ENCODE results near the gene GOLGA6L6.
"Not testable (repeated sequence)": the region's sequence is repeated elsewhere in the genome, so short reads cannot be mapped to it uniquely, and the experiment has no call there.

GOLGA6L6 gene, protein sequence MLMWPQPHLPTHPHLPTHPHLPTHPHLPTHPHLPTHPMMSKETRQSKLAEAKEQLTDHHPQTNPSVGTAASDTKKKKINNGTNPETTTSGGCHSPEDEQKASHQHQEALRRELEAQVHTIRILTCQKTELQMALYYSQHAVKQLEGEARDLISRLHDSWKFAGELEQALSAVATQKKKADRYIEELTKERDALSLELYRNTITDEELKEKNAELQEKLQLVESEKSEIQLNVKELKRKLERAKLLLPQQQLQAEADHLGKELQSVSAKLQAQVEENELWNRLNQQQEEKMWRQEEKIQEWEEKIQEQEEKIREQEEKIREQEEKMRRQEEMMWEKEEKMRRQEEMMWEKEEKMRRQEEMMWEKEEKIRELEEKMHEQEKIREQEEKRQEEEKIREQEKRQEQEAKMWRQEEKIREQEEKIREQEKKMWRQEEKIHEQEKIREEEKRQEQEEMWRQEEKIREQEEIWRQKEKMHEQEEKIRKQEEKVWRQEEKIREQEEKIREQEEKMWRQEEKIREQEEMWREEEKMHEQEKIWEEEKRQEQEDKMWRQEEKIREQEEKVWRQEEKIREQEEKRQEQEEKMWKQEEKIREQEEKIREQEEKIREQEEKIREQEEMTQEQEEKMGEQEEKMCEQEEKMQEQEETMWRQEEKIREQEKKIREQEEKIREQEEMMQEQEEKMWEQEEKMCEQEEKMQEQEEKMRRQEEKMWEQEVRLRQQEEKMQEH

DNA sequence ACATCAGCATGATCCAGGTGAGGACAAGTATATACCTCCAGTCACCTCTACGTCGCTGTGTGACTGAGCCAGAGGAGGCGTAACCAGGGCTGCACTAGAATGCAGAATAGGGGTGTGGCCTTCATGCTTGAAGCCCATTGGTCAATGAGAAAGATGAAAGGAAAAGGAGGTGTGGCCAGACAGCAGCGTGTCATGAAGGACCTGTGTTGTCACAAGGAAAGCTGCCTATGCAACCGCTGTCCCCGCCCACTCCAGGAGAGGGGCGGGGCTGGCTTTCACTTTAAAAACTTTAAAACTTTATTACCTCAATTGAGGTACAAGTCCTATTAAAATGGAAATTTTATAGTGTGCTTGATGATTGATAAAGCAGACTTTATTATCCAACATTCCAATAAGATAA, at the start of gene GOLGA6L6:
Gene GOLGA6L6 (minus strand): TSS at position 101 of the 400 bp plus-strand sequence. CDS start 91 bp downstream, at position 10.
- H3K4me3 ChIP-seq (ENCODE audit: low read depth, low read length); H3K27me3 ChIP-seq (replicated peaks); H3K27ac ChIP-seq; DNase-seq; in situ Hi-C loops (cut with HindIII; ENCODE audit: low pct_ligation_motif_present, low sequenced_read_pairs); H3K36me3 ChIP-seq (replicated peaks): not testable (repeated sequence)

DNA sequence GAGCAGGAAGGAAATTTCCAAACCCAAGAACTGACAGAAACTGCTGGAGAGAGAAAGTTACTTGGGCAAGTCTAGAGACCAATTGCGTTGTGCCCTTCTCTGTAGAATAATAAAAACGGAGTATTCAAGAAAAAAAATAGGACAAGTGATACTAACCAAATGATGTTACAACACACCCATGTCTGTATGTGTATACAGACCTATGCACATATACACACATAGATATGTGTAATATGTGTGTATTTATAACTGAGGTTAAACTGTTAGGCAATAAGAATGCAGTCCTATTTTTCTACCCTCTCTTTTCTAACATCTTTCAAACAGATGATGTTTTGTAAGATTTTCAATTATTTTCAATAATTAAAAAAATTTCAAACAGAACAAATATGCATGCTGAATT, 48.5 kb upstream of the GOLGA6L6 start:
- DNase-seq; H3K27me3 ChIP-seq (replicated peaks); in situ Hi-C loops (cut with HindIII; ENCODE audit: low pct_ligation_motif_present, low sequenced_read_pairs); H3K27ac ChIP-seq; H3K36me3 ChIP-seq (replicated peaks); H3K4me3 ChIP-seq (ENCODE audit: low read depth, low read length): not testable (repeated sequence)

DNA sequence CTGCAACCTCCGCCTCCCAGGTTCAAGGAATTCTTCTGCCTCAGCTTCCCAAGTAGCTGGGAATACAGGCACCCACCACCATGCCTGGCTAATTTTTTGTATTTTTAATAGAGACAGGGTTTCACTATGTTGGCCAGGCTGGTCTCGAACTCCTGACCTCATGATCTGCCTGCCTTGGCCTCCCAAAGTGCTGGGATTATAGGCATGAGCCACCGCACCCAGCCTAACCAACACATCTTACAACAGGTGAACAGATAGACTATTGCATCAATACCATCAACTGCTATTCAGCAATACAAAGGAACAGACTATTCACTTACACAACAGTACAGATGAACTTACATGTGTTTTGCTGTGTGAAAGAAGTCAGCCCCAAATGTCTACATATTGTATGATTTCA, 45.2 kb upstream of the GOLGA6L6 start:
- in situ Hi-C loops (cut with HindIII; ENCODE audit: low pct_ligation_motif_present, low sequenced_read_pairs), result not testable (repeated sequence)

DNA sequence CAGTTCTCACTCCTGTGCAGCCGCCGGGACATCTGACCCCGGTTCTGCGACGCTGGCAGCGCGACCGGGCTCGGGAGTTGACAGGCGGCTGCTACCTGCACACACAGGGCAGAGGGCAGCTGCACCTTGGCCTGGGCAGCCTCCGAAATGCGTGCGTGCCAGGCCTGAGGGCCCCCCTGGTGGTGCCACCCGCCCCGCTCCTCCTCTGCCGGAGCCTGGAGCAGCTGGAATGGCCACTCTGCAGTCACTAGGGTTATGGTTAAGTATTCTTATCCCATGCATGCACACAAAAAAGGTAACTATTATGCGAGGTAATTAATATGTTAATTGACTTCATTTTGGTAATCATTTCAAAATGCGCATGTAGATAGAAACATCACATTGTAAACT, 41.1 kb upstream of the GOLGA6L6 start:
- H3K27ac ChIP-seq; in situ Hi-C loops (cut with HindIII; ENCODE audit: low pct_ligation_motif_present, low sequenced_read_pairs); DNase-seq; H3K36me3 ChIP-seq (replicated peaks); H3K4me3 ChIP-seq (ENCODE audit: low read depth, low read length); H3K27me3 ChIP-seq (replicated peaks): not testable (repeated sequence)

More for the DNA sequence above, 45.2 kb upstream of the GOLGA6L6 start:
- H3K4me3 ChIP-seq (ENCODE audit: low read depth, low read length); H3K27ac ChIP-seq; H3K27me3 ChIP-seq (replicated peaks); H3K36me3 ChIP-seq (replicated peaks); DNase-seq: not testable (repeated sequence)

DNA sequence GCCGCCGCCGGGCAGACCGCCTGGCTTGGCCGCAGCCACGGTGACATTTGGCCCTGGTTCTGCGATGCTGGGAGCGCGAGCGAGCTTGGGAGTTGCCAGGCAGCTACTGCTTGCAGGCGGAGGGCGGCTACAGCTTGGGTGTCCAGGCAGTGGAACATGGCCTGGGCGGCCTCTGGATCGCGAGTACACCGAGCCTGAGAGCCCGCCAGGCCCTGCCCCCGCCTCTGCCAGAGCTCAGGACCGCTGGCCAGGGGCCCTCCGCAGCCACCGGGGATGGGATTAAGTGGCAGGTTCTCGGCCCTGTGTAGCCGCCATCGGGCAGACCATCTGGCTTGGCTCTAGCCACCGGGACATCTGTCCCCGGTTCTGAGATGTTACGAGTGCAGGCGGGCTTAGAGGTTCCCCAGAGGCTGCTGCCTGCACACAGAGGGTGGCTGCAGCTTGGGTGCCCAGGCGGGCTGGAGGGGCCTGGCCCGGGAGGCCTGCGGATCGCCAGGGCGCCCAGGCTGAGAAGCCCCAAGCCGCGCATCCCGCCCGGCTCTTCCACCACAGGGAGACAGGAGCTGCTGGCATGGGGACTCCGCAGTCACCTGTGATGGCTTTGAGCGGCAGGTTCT, 40.6 kb upstream of the GOLGA6L6 start:
- H3K27ac ChIP-seq; H3K27me3 ChIP-seq (replicated peaks); DNase-seq; H3K36me3 ChIP-seq (replicated peaks); in situ Hi-C loops (cut with HindIII; ENCODE audit: low pct_ligation_motif_present, low sequenced_read_pairs); H3K4me3 ChIP-seq (ENCODE audit: low read depth, low read length): not testable (repeated sequence)

DNA sequence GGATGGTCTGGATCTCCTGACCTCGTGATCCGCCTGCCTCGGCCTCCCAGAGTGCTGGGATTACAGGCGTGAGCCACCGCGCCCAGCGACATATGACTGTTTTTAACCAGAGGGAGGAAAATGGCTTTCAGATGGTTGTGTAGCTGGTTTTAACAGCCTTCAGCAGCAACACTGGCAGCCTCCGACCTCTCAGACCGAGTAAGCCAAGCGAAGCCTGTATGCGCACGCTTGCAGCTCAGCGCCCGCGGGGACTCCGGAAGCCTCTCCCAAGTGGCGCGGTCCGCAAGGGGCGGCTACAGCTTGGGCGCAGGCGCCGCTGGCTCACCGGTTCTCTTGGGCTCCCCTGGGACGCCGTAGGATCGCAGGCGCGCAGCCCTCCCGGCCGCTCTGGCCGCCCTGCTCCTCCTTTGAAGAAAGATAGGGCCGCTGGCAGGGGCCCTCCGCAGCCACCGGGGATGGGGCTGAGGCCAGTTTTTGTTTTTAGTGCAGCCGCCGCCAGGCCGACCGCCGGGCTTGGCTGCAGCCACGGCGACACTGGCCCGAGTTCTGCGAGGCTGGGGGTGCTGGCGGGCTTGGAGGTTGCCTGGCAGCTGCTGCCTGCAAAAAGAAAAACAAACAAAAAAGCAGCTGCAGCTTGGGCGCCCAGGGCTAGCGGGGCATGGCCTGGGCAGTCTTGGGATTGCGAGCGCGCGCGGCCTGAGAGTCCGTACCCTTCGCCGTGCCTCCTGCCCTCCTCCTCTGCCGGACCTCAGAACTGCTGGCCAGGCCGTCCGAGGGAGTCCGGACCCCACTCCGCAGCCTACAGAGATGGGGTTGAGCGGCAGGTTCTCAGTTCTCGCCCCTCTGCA, 39.9 kb upstream of the GOLGA6L6 start:
- DNase-seq; H3K27ac ChIP-seq; H3K4me3 ChIP-seq (ENCODE audit: low read depth, low read length); in situ Hi-C loops (cut with HindIII; ENCODE audit: low pct_ligation_motif_present, low sequenced_read_pairs); H3K36me3 ChIP-seq (replicated peaks); H3K27me3 ChIP-seq (replicated peaks): not testable (repeated sequence)

DNA sequence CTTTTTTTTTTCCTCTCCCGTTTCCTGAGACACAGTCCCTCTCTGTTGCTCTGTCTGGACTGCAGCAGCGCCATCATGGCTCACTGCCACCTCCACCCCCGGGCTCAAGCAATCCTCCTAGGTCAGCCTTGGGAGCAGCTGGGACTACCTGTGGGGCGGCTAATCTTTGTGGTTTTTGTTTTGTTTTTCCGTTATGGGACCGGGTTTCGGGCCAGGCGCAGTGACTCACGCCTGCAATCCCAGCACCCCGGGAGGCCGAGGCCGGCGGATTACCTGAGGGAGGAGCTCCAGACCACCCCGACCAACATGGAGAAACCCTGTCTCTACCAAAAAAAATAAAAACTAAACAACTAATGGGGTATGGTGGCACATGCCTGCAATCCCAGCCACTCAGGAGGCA, 38.1 kb upstream of the GOLGA6L6 start:
- in situ Hi-C loops (cut with HindIII; ENCODE audit: low pct_ligation_motif_present, low sequenced_read_pairs); DNase-seq; H3K27ac ChIP-seq; H3K4me3 ChIP-seq (ENCODE audit: low read depth, low read length); H3K27me3 ChIP-seq (replicated peaks); H3K36me3 ChIP-seq (replicated peaks): not testable (repeated sequence)

DNA sequence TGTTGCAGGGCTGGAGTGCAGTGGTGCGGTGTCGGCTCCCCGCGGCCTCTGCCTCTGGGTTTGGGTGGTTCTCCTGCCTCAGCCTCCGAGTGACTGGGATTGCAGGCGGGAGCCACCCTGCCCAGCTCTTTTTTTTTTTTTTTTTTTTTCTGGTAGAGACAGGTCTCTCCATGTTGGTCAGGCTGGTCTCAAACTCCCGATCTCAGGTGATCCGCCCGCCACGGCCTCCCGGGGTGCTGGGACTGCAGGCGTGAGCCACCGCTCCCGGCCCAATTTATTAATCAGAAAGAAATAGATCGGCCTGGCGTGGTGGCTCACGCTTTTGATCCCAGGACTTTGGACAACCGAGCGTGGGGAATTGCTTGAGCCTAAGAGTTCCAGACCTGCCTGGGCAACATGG, 9.7 kb upstream of the GOLGA6L6 start:
- H3K27ac ChIP-seq; H3K27me3 ChIP-seq (replicated peaks); DNase-seq; H3K4me3 ChIP-seq (ENCODE audit: low read depth, low read length); H3K36me3 ChIP-seq (replicated peaks); in situ Hi-C loops (cut with HindIII; ENCODE audit: low pct_ligation_motif_present, low sequenced_read_pairs): not testable (repeated sequence)

DNA sequence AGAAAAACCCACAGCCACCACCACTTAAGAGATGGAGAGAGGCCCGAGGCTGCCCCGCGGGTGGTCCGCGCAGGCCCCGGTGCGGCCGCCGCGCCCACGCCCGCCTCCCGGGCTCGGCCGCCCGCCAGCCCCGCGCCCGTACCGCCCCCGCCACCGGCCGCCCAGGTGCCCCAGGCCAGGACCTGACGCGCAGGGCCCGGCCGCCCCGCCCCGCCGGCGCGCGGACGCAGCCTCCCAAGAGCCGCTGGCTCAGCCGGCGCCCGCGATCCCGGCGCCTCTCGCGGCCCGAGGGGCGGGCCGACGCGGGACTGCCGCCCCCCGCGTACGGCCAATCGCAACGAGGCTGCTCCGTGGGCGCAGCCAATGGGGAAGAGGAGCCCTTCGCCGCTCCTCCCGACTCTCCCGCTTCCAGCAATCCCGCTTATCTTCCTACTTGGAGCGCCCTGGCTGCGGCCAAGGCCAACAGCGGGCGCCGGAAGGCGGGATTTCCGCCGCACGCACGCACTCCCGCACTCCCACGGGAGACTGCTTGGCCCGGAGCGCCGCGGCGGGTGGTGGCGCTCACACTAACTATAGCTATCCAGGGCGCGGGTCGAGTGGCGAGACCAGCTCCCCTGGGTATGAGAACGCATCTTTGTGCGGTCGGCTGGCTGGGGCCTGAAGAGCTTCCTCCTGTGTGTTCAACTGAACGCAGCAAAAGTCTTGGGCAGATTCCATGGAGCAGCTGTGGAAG, 35.5 kb downstream of the GOLGA6L6 start:
- H3K27ac ChIP-seq; in situ Hi-C loops (cut with HindIII; ENCODE audit: low pct_ligation_motif_present, low sequenced_read_pairs); H3K36me3 ChIP-seq (replicated peaks); DNase-seq; H3K4me3 ChIP-seq (ENCODE audit: low read depth, low read length); H3K27me3 ChIP-seq (replicated peaks): not testable (repeated sequence)

DNA sequence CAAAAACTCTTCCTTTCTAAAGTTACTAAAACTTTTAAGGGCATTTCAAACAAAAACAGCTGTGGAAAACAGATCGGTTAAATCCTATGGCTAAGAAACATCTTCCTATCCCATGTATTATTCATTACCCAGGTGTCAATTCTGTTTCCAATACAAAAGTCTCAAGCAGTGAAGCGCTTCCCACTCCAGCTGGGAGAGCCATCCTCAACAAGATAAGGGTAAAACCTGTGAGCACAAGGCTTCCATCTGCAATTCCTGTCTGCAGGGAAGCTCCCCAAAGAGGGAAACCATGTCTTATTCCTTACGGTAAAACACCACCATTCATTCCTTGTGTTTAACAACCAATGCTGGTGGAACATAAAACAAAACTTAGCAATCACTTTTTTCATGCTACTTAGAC, 38.8 kb downstream of the GOLGA6L6 start:
- H3K4me3 ChIP-seq (ENCODE audit: low read depth, low read length); H3K27ac ChIP-seq; in situ Hi-C loops (cut with HindIII; ENCODE audit: low pct_ligation_motif_present, low sequenced_read_pairs); H3K36me3 ChIP-seq (replicated peaks); H3K27me3 ChIP-seq (replicated peaks); DNase-seq: not testable (repeated sequence)

DNA sequence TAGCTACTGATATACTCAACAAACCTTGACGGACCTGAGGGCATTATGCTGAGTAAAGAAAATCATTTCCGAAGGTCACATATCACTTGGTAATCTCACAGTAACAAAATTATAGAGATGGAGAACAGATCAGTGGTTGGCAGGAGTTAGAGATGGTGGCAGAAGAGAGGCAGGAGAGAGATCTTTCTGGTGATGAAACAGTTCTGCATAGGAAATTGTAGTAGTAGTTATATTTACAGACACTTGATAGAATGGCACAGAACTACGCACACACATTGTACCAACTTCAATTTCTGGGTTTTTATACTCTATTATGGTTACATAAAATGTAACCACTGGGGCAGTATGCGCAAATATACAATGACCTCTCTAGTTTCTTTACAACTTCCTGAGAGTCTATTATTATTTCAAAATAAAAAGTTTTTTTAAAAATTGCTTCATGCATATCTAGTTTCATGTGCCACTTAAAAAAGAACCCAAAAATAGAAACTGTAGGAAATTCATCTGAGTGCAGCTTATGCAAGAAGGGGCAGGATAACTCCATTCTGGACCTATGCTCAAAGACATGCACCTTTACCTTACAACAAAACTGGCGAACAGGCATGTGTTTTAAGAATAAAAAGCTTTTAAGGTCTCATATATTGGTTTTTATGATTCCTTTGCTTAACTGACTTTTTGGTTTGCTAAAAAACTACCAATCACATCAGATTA, 39.9 kb downstream of the GOLGA6L6 start:
- H3K27me3 ChIP-seq (replicated peaks); DNase-seq; H3K4me3 ChIP-seq (ENCODE audit: low read depth, low read length); in situ Hi-C loops (cut with HindIII; ENCODE audit: low pct_ligation_motif_present, low sequenced_read_pairs); H3K36me3 ChIP-seq (replicated peaks); H3K27ac ChIP-seq: not testable (repeated sequence)

DNA sequence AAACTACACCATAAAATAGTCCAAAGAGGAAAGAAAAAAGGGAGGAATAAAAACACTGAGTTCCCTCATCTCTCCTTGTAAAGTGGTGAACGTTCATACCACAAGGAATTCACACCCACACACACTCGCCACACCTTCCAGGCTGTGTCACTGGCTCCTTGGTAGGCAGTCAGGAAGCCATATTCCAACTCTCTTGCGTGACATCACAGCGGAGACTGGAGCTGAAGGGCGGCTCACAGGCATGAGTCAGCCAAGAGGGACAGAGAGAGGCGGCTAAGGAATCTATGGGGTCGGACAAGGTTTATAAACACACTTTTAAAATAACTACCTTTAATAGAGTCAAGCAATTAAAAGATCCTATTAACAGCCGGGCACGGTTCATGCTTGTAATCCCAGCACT, 43.8 kb downstream of the GOLGA6L6 start:
- in situ Hi-C loops (cut with HindIII; ENCODE audit: low pct_ligation_motif_present, low sequenced_read_pairs); H3K27ac ChIP-seq; H3K4me3 ChIP-seq (ENCODE audit: low read depth, low read length); H3K27me3 ChIP-seq (replicated peaks); H3K36me3 ChIP-seq (replicated peaks); DNase-seq: not testable (repeated sequence)

DNA sequence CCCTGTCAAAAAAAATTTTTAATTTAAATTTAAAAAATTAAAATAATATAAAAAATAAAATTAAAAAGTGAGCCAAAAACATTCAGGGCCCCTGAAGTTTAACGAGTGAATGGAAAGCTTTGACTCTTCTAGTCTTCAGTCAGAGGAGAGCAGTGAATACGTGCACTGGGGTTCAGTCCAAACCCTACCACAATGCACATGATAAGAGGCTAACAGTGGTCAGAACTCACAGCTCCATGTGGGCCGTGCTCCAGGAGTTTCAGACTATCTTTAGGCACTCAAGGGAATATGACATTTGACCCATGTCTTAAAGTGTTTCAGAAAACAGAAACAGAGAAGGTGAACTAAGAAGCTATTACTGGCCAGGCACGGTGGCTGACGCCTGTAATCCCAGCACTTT, 48.6 kb downstream of the GOLGA6L6 start:
- H3K27ac ChIP-seq; in situ Hi-C loops (cut with HindIII; ENCODE audit: low pct_ligation_motif_present, low sequenced_read_pairs); DNase-seq; H3K36me3 ChIP-seq (replicated peaks); H3K27me3 ChIP-seq (replicated peaks); H3K4me3 ChIP-seq (ENCODE audit: low read depth, low read length): not testable (repeated sequence)
